RWPE1 (cell line): ENCODE data around the gene PLEK.

ENCODE experiments used
- CTCF ChIA-PET: fragments of 350-600 bp; sonication (Branson Sonifier 250); formaldehyde crosslinking; extraction: SDS; loops from one replicate; lab custom pipeline; 2021; lab: Yijun Ruan, JAX
- POLR2A ChIA-PET: fragments of 400-600 bp; formaldehyde crosslinking; extraction: SDS; loops from one replicate; lab custom pipeline; 2020; ENCODE audit warnings: antibody characterized with exemption; ENCODE audit not compliant: low non-redundant PET; lab: Yijun Ruan, JAX
- DNase-seq: peaks from one replicate; pipeline ENCODE4 v3.0.0; 2012; ENCODE audit warnings: low spot score
- H3K27ac ChIP-seq: fragments of 450-650 bp; 2 replicates; pipeline ENCODE4 v1.5.1; 2017
- CTCF ChIP-seq: fragments of 450-650 bp; conservative IDR thresholded peaks from 2 replicates; pipeline ENCODE4 v1.5.1; 2017; ENCODE audit warnings: low read depth, mild to moderate bottlenecking

PLEK gene

GRCh38 chr2:68362749-68363148, 2.3 kb upstream of the PLEK start:
- no peak for DNase-seq
- no peak for TF ChIP-seq CTCF
- CTCF ChIA-PET: no interaction called here
- POLR2A ChIA-PET: no interaction called here
- no peak overlapping the region for H3K27ac ChIP-seq

DNA sequence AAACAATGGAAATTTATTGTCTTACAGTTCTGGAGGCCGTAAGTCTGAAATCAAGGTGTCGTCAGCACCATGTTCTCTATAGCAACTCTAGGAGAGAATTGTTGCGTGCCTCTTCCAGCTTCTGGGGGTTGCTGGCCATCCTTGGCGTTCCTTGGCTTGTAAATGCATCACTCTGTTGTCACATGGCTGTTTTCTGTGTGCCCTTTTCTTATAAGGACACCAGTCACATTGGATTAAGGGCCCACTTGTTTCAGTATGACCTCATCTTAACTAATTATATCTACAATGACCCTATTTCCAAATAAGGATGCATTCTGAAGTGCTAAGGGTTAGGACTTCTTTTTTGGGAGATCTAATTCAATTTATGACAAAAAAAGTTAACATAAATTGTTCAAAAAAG, 1.4 kb upstream of the PLEK start:
- H3K27ac ChIP-seq: no peak overlapping the region
- TF ChIP-seq CTCF: no peak
- CTCF ChIA-PET: no interaction called here
- POLR2A ChIA-PET: no interaction called here
- DNase-seq: no peak

DNA sequence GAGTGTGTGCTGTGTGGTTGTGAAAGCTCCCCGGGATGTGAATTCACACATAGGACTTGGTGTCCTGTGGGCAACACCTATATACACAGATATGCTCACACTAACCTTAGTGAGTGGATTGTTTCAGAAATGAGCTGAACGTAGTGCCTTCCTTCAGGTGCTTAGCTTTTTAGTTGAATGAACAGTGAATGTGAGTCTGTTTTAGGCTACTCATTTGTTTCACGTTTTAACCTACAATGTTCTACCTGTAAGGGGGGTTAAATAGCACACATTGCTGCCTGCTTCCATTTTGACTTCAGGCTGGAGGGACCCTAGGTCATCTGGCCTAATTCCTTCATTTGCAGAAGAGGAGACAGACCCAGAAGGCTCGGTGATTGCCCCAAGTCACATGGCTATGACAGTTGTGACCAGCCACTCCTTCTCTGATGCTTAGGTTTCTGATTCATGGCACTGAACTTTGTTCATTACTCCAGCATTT, 1.0 kb downstream of the PLEK start:
- TF ChIP-seq CTCF: no peak
- no peak for DNase-seq
- POLR2A ChIA-PET: no interaction called here
- CTCF ChIA-PET: no interaction called here
- H3K27ac ChIP-seq: no peak overlapping the region

DNA sequence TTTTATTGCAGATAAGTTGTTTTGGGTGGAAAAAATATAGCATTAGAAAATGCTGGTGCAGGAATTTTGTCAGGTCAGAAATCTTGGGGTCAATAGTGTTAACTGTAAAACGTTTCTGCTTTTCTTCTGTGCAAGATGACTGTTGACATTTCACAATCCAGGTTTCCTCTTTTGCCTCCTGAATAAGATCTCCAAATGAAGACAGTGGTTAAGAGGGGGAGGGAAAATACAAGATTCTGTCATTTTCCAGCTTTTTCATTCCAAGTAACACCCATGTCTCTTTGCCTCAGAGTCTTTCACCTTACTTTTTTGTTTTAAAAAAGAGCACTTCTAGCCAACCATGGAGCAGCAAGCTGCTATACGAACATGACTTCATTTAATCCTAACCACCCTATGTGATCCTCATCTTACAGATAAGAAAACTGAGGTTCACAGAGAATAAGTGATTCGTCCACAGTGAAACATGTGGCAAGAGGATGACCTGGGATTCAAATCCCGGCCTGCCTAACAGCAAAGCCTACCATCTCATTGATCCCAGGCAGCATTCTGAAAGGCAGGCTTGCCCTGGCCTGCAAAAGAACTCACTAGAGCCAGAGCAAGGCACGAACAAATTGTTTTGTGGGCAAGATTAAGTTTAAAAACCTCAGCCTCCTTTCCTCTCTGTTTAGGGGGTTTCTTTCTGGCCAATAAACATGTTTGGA, 3.0 kb downstream of the PLEK start:
- H3K27ac ChIP-seq: peak overlapping the region; percentile 85
- TF ChIP-seq CTCF: no peak
- peak; percentile 27 for DNase-seq
- CTCF ChIA-PET: interaction anchor here (0.7 kb wide), 1 partner anchor 194 kb away, joined by 5 read pairs; no protein-coding TSS in a partner anchor
- POLR2A ChIA-PET: no interaction called here

GRCh38 chr2:68368654-68369336, 3.7 kb downstream of the PLEK start:
- CTCF ChIA-PET: interaction anchor here (0.7 kb wide), 1 partner anchor 194 kb away, joined by 5 read pairs; no protein-coding TSS in a partner anchor
- TF ChIP-seq CTCF: no peak
- H3K27ac ChIP-seq: peak overlapping the region; percentile 85
- POLR2A ChIA-PET: no interaction called here
- peak; percentile 57 for DNase-seq

DNA sequence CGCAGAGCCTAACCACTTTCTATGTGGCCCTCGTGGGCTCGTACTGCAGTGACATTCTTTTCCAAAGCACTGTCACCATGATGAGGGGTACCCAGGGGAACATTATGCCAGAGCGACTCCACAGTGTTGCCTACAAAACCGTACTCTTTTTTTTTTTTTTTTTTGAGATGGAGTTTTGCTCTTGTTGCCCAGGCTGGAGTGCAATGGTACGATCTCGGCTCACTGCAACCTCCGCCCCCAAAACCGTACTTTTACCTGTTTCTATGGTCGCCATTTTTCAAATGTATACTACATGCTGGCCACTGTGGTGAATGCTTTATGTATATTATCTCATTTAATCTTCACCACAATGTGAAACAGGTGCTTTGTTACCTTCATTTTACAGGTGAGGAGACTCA, 4.3 kb downstream of the PLEK start:
- no peak for TF ChIP-seq CTCF
- peak overlapping the region; percentile 85 for H3K27ac ChIP-seq
- CTCF ChIA-PET: no interaction called here
- POLR2A ChIA-PET: no interaction called here
- no peak for DNase-seq
